ENCODE measurements around the gene TMEM209.

DNA sequence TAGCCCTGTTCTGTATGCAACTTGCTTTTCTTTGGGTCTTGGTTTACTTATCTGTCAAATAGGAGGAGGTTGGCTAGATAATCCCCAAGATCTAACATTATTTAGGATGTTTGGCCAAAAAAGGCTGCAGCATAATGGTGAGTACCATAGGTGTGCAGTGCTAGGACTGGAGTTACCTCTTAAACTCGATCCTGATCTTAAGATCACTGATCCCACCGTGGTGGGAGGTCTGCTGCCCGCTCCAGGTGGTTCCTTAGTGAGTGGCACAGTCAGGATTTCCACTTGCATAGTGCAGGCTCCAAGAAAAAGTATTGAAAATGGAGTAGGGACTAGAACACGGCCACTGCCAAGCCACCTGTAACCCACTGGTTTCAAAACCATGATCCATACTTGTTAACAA is 68.0 kb downstream of the TMEM209 start:
- TF ChIP-seq, protein P1, sequence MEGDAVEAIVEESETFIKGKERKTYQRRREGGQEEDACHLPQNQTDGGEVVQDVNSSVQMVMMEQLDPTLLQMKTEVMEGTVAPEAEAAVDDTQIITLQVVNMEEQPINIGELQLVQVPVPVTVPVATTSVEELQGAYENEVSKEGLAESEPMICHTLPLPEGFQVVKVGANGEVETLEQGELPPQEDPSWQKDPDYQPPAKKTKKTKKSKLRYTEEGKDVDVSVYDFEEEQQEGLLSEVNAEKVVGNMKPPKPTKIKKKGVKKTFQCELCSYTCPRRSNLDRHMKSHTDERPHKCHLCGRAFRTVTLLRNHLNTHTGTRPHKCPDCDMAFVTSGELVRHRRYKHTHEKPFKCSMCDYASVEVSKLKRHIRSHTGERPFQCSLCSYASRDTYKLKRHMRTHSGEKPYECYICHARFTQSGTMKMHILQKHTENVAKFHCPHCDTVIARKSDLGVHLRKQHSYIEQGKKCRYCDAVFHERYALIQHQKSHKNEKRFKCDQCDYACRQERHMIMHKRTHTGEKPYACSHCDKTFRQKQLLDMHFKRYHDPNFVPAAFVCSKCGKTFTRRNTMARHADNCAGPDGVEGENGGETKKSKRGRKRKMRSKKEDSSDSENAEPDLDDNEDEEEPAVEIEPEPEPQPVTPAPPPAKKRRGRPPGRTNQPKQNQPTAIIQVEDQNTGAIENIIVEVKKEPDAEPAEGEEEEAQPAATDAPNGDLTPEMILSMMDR (optimal IDR thresholded peaks at IDR 0.05 in 1 of 3, IDR thresholded peaks at IDR 0.05 in 1 of 3, conservative IDR thresholded peaks at IDR 0.05 in 1 of 3; ENCODE audit: extremely low read depth in 1 of 3, insufficient read depth in 2 of 3, low read length in 3 of 3) = no peak
- no peak for TF ChIP-seq EZH2 (IDR thresholded peaks at IDR 0.05; ENCODE audit: low read length)

Measured in keratinocyte (primary cell).